ENCODE data around the gene ANKRD33B.
"Not testable (repeated sequence)": the region's sequence is repeated elsewhere in the genome, so short reads cannot be mapped to it uniquely, and the experiment has no call there.

ANKRD33B gene

DNA sequence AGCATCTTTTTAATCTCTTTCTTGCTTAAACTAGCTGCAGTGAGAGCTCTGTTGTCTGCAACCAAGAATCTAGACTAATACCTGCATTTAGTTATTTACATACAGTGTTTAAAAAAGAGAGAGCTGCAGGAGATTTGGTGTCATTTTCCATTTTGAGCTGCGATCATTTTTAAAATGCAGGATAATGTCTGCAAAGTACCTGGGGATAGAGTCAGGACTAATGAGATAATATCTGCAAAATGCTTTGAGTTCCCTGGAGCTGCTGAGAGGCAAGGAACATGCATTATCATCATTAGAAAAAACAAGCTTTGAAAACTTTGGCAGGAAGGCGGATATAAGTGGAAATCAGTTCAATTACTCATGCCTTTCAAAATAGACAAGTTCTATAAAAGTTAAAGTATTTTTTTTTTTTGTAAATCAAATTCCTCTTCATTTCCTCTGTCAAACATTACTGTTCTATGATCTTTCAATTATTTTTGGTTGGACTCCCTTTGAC, 21.8 kb upstream of the ANKRD33B start:
- DNase-seq (ENCODE audit: low read depth): no peak
- TF ChIP-seq, protein P1, sequence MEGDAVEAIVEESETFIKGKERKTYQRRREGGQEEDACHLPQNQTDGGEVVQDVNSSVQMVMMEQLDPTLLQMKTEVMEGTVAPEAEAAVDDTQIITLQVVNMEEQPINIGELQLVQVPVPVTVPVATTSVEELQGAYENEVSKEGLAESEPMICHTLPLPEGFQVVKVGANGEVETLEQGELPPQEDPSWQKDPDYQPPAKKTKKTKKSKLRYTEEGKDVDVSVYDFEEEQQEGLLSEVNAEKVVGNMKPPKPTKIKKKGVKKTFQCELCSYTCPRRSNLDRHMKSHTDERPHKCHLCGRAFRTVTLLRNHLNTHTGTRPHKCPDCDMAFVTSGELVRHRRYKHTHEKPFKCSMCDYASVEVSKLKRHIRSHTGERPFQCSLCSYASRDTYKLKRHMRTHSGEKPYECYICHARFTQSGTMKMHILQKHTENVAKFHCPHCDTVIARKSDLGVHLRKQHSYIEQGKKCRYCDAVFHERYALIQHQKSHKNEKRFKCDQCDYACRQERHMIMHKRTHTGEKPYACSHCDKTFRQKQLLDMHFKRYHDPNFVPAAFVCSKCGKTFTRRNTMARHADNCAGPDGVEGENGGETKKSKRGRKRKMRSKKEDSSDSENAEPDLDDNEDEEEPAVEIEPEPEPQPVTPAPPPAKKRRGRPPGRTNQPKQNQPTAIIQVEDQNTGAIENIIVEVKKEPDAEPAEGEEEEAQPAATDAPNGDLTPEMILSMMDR (IDR thresholded peaks at IDR 0.05; ENCODE audit: low read depth, low read length, missing control alignments): no peak
- no peak overlapping the region for H3K4me3 ChIP-seq (ENCODE audit: low read depth, low read length)

DNA sequence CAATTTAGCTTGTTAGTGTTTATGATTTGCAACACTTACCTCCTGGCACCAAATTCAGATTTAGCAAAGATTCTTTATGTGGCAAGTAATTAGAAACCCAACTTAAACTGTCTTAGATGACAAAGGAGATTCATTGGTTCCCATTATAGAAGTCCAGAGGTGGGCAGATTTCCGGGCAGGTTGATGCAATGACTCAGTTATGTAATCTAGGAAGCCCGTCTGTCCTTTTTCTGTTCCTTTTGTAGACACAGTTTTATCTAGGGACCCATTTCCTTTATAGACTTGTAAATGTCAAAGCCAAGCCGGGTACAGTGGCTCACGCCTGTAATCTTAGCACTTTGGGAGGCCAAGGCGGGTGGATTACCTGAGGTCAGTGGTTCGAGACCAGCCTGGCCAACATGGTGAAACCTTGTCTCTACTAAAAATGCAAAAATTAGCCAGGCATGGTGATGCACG, 20.3 kb upstream of the ANKRD33B start:
- no peak overlapping the region for H3K4me3 ChIP-seq (ENCODE audit: low read depth, low read length)
- DNase-seq (ENCODE audit: low read depth): no peak
- TF ChIP-seq, protein P1 (IDR thresholded peaks at IDR 0.05; ENCODE audit: low read depth, low read length, missing control alignments): no peak

DNA sequence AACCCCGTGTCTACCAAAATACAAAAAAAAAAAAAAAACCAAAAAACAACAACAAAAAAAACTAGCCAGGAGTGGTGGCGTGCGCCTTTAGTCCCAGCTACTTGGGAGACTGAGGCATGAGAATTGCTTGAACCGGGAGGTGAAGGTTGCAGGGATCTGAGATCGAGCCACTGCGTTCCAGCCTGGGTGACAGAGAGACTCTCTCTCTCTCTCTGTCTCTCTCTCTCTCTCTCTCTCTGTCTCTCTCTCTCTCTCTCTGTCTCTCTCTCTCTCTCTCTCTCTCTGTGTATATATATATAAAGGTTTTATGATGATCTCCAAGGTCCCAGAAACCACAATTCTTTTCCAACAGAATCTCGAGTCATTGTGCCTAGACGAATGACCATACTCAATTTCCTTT, 18.8 kb upstream of the ANKRD33B start:
- DNase-seq (ENCODE audit: low read depth): no peak
- H3K4me3 ChIP-seq (ENCODE audit: low read depth, low read length): no peak overlapping the region
- TF ChIP-seq, protein P1 (IDR thresholded peaks at IDR 0.05; ENCODE audit: low read depth, low read length, missing control alignments): no peak

DNA sequence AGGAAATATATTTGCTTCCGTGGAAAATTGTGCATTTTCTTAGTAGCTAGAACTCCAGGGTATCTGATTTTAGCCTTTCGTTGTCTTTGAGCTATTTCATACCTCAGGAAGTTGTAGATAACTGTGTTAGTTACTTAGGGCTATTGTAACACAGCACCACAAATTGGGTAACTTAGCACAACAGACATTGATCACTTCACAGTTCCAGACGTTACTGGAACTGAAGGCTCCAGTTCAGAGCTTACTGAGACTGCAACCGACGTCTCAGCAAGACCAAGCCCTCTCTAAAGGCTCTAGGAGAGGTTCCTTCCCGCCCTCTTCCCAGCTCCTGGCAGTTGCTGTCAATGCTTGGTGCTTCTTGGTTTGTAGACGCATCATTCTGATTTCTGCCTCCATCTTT, 17.7 kb upstream of the ANKRD33B start:
- TF ChIP-seq, protein P1 (IDR thresholded peaks at IDR 0.05; ENCODE audit: low read depth, low read length, missing control alignments): no peak
- no peak for DNase-seq (ENCODE audit: low read depth)

DNA sequence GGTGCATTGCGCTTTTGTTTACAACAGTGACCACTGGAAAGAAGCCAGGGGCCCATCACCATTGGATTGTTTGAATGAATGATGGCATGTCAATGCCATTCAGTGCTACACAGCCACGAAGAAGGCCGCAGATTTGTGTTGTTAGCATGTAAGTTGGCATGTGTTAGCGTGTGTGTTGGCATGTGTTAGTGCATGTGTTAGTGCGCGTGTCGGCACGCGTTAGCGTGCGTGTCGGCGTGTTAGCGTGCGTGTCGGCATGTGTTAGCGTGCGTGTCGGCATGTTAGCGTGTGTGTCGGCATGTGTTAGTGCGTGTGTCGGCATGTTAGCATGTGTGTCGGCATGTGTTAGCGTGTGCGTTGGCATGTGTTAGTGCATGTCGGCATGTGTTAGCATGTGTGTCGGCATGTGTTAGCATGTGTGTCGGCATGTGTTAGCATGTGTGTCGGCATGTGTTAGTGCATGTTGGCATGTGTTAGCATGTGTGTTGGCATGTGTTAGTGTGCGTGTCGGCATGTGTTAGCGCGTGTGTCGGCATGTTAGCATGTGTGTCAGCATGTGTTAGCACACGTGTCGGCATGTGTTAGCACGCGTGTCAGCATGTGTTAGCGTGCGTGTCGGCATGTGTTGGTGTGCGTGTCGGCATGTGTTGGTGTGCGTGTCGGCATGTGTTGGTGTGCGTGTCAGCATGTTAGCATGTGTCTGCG, 15.3 kb upstream of the ANKRD33B start:
- no peak overlapping the region for H3K4me3 ChIP-seq (ENCODE audit: low read depth, low read length)
- no peak for DNase-seq (ENCODE audit: low read depth)
- TF ChIP-seq, protein P1 (IDR thresholded peaks at IDR 0.05; ENCODE audit: low read depth, low read length, missing control alignments): no peak

More for the DNA sequence above, 17.7 kb upstream of the ANKRD33B start:
- no peak overlapping the region for H3K4me3 ChIP-seq (ENCODE audit: low read depth, low read length)

DNA sequence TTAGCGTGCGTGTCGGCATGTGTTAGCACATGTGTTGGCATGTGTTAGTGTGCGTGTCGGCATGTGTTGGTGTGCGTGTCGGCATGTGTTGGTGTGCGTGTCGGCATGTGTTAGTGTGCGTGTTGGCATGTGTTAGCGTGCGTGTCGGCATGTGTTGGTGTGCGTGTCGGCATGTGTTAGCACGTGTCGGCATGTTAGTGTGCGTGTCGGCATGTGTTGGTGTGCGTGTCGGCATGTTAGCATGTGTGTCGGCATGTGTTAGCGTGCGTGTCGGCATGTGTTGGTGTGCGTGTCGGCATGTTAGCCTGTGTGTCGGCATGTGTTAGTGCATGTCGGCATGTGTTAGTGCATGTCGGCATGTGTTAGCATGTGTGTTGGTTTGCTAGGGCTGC, 14.8 kb upstream of the ANKRD33B start:
- DNase-seq (ENCODE audit: low read depth); H3K4me3 ChIP-seq (ENCODE audit: low read depth, low read length): not testable (repeated sequence)

DNA sequence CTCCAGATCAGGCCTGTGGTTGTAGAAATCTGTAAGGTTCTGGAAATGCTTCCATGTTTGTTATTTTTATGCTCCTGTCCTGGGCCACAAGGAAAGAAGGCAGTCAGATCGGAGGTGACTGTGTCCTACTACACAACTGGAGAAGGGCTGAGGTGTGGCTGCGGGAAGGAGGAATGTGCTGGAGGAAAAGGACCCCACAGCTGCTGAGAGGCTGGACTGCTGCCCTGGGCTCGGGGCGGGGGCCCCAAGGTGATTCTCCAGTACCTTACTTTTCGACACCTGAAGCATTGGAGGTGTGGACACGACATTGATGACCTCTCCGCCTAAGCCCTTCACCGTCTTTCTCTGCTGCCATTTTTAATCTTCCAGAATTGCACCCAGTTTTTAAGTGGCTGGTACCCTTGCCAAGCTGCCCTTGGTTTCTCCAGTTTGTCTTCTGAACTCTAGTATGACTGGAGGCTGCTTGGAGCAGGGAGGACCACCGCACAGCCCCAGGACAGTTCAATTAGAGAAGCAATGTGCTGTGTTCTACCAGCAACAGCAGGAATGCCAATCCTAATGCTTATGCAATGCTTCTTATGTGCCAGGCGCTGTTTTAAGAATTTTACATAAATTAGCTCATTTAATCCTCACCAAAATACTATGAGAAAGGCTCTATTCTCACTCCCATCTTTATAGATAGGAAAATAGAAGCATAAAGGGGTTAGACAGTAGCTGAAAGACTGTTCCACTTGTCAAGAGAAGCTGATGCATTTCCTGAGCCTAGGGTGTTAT, 13.5 kb upstream of the ANKRD33B start:
- no peak for DNase-seq (ENCODE audit: low read depth)
- H3K4me3 ChIP-seq (ENCODE audit: low read depth, low read length): no peak overlapping the region
- TF ChIP-seq, protein P1 (IDR thresholded peaks at IDR 0.05; ENCODE audit: low read depth, low read length, missing control alignments): no peak

Data from GM12864 (cell line).